Measurements from ENCODE around the gene CA4. TPM values are rescaled to one million over a fixed set of nuclear protein-coding genes. Genes with fewer than 3 reads are reported as not detected.
"Not testable (repeated sequence)": the region's sequence is repeated elsewhere in the genome, so short reads cannot be mapped to it uniquely, and the experiment has no call there.

Gene CA4
- total RNA-seq, 4 donors from 2014 or later: 1.5 to 3.5 (median 2.0) TPM

GRCh38 chr17:60188759-60189158 is 39.0 kb downstream of the CA4 start:
- WGBS, 2 donors: 87% methylated on average over 4 of the region's 4 CpGs
- intact Hi-C loops (cut with DNase I; ENCODE audit: low total_unique reads): no loop called here
- no peak for TF ChIP-seq CTCF (IDR thresholded peaks at IDR 0.05)
- TF ChIP-seq POLR2A (IDR thresholded peaks at IDR 0.05): no peak
- no peak overlapping the region for H3K4me3 ChIP-seq (ENCODE audit: low read depth, poor library complexity, severe bottlenecking)
- no peak for DNase-seq (ENCODE audit: low spot score in 2 of 2)

GRCh38 chr17:60190032-60190431 is 40.3 kb downstream of the CA4 start:
- H3K4me3 ChIP-seq (ENCODE audit: low read depth, poor library complexity, severe bottlenecking); intact Hi-C loops (cut with DNase I; ENCODE audit: low total_unique reads); DNase-seq (ENCODE audit: low spot score in 2 of 2): not testable (repeated sequence)
- WGBS, 2 donors: 94 to 95% methylated on average over 4 of the region's 4 CpGs

- intact Hi-C loops (cut with DNase I; ENCODE audit: low total_unique reads): not testable (repeated sequence)
- 89 to 90% methylated on average over 3 of the region's 3 CpGs for WGBS, 2 donors
These were observed 43.3 kb downstream of the CA4 start for GRCh38 chr17:60193032-60193431.

GRCh38 chr17:60193482-60193881 is 43.7 kb downstream of the CA4 start:
- intact Hi-C loops (cut with DNase I; ENCODE audit: low total_unique reads): no loop called here
- no peak for TF ChIP-seq POLR2A (IDR thresholded peaks at IDR 0.05)
- no peak overlapping the region for H3K4me3 ChIP-seq (ENCODE audit: low read depth, poor library complexity, severe bottlenecking)
- 90 to 93% methylated on average over 2 of the region's 2 CpGs for WGBS, 2 donors
- no peak for DNase-seq (ENCODE audit: low spot score in 2 of 2)

More at GRCh38 chr17:60193032-60193431, 43.3 kb downstream of the CA4 start:
- not testable (repeated sequence) for DNase-seq (ENCODE audit: low spot score in 2 of 2); H3K4me3 ChIP-seq (ENCODE audit: low read depth, poor library complexity, severe bottlenecking)

- DNase-seq (ENCODE audit: low spot score in 2 of 2); intact Hi-C loops (cut with DNase I; ENCODE audit: low total_unique reads); H3K4me3 ChIP-seq (ENCODE audit: low read depth, poor library complexity, severe bottlenecking): not testable (repeated sequence)
- 92 to 98% methylated on average over 4 of the region's 4 CpGs for WGBS, 2 donors
These were observed 44.4 kb downstream of the CA4 start for GRCh38 chr17:60194141-60194540.

GRCh38 chr17:60198630-60199029 is 48.9 kb downstream of the CA4 start:
- H3K4me3 ChIP-seq (ENCODE audit: low read depth, poor library complexity, severe bottlenecking); DNase-seq (ENCODE audit: low spot score in 2 of 2); intact Hi-C loops (cut with DNase I; ENCODE audit: low total_unique reads): not testable (repeated sequence)
- 39 to 50% methylated on average over 1 of the region's 1 CpG for WGBS, 2 donors

GRCh38 chr17:60205782-60206181 is 56.0 kb downstream of the CA4 start:
- intact Hi-C loops (cut with DNase I; ENCODE audit: low total_unique reads); DNase-seq (ENCODE audit: low spot score in 2 of 2); H3K4me3 ChIP-seq (ENCODE audit: low read depth, poor library complexity, severe bottlenecking): not testable (repeated sequence)

GRCh38 chr17:60208302-60208701 is 58.5 kb downstream of the CA4 start:
- DNase-seq (ENCODE audit: low spot score in 2 of 2); H3K4me3 ChIP-seq (ENCODE audit: low read depth, poor library complexity, severe bottlenecking); intact Hi-C loops (cut with DNase I; ENCODE audit: low total_unique reads): not testable (repeated sequence)
- WGBS, 2 donors: 94% methylated on average over 1 of the region's 1 CpG

Other genes starting within 250 kb of the CA4 start
- gene RNFT1, start 185.2 kb upstream of the CA4 start, total RNA-seq: 10 to 100 TPM; 12.4 to 17.4 (median 14.4) TPM
- gene HEATR6, start 71.1 kb upstream of the CA4 start, total RNA-seq: 10 to 100 TPM; 13.5 to 18.5 (median 16.2) TPM
- 10 to 100 TPM; 56.3 to 72.0 (median 60.9) TPM for gene USP32, start 242.2 kb downstream of the CA4 start, total RNA-seq

Measured in lower leg skin (tissue), 4 donors.